SK-N-SH treated with all-trans-retinoic acid at 6 μM for 48 hours (cell line): Measurements from ENCODE around the gene DLX5.

Source experiments
- CREB5 ChIP-seq: fragments of 250-450 bp; sonication (Bioruptor Pico); IDR thresholded peaks from 2 replicates; pipeline ENCODE4 v1.5.1; 2020; ENCODE audit warnings: low read depth, mild to moderate bottlenecking, moderate library complexity
- CSDC2 ChIP-seq: fragments of 250-450 bp; sonication (Bioruptor Pico); IDR thresholded peaks from 2 replicates; pipeline ENCODE4 v1.5.0; 2020; ENCODE audit warnings: mild to moderate bottlenecking, moderate library complexity
- ESRRG ChIP-seq: fragments of 250-450 bp; sonication (Bioruptor Pico); IDR thresholded peaks from 2 replicates; pipeline ENCODE4 v1.6.1; 2021; ENCODE audit warnings: mild to moderate bottlenecking
- POU6F1 ChIP-seq: fragments of 250-450 bp; sonication (Bioruptor Pico); IDR thresholded peaks from 2 replicates; pipeline ENCODE4 v1.8.0; 2021; ENCODE audit warnings: low read depth, mild to moderate bottlenecking, moderate library complexity, borderline replicate concordance
- RARB ChIP-seq: fragments of 250-450 bp; sonication (Bioruptor Pico); IDR thresholded peaks from 2 replicates; pipeline ENCODE4 v1.8.0; 2021; ENCODE audit warnings: mild to moderate bottlenecking, moderate library complexity
- ZFP30 ChIP-seq: fragments of 450-650 bp; formaldehyde crosslinking; IDR thresholded peaks from 2 replicates; pipeline ENCODE4 v1.5.0; 2022; ENCODE audit warnings: mild to moderate bottlenecking, moderate library complexity
- ZNF565 ChIP-seq: fragments of 450-650 bp; formaldehyde crosslinking; conservative IDR thresholded peaks from 2 replicates; pipeline ENCODE4 v1.5.0; 2020; ENCODE audit warnings: low read depth, mild to moderate bottlenecking, moderate library complexity

- TF ChIP-seq RARB (CRISPR knock-in tag) = no peak
- no peak for TF ChIP-seq CSDC2
- no peak for TF ChIP-seq ZNF565 (CRISPR knock-in tag)
- no peak for TF ChIP-seq ESRRG (CRISPR knock-in tag)
- TF ChIP-seq POU6F1 (CRISPR knock-in tag) = no peak
- TF ChIP-seq CREB5 = no peak
- TF ChIP-seq ZFP30 (CRISPR knock-in tag) = no peak
These were observed 1.9 kb downstream of the DLX5 start for GRCh38 chr7:97022491-97023306.
